ENCODE data around the gene AK5. TPM values are rescaled to one million over a fixed set of nuclear protein-coding genes. Genes with fewer than 3 reads are reported as not detected.

AK5 gene
- total and polyA plus RNA-seq, 2 of the 4 experiments (the other 2 are of a cell fraction): 22.5 to 25.8 TPM

- no peak overlapping the region for H3K4me2 ChIP-seq (ENCODE audit: low read depth, low read length)
- no peak for DNase-seq
- peaks cover 7% of the 10 kb centered on the region for H3K4me1 ChIP-seq (ENCODE audit: control insufficient read depth, insufficient read depth, low read length)
- no peak overlapping the region for H2AK9ac ChIP-seq (replicated peaks; ENCODE audit: low read depth, low read length, poor library complexity)
- ATAC-seq (ENCODE audit: low read depth): no peak
- H3K14ac ChIP-seq (replicated peaks; ENCODE audit: low read depth, low read length): no peak overlapping the region
- H2BK5ac ChIP-seq (ENCODE audit: low read depth, low read length, poor library complexity, severe bottlenecking): no peak overlapping the region
- no peak overlapping the region for H3K23ac ChIP-seq (ENCODE audit: low read depth, low read length)
- dilution Hi-C loops (cut with HindIII; ENCODE audit: low sequenced_read_pairs, unreplicated experiment): no loop called here
- no peak overlapping the region for H4K5ac ChIP-seq (ENCODE audit: low read depth, low read length)
- ChIA-PET CTCF (no interaction called here), POLR2A (ENCODE audit: unreplicated experiment) (interaction anchor here (0.6 kb wide), 2 partner anchors 14 kb away, joined by 12 to 15 read pairs; no protein-coding TSS in a partner anchor)
- H4K20me1 ChIP-seq (ENCODE audit: insufficient read depth, low read length): no peaks in the 10 kb centered on the region
- H3K9me3 ChIP-seq (ENCODE audit: control insufficient read depth, insufficient read depth, low read length): no peaks in the 10 kb centered on the region
- H3K4me3 ChIP-seq (ENCODE audit: insufficient read depth, low read depth, low read length): no peak overlapping the region
- no peak overlapping the region for H2BK15ac ChIP-seq (ENCODE audit: low read depth, low read length)
- peaks cover 6% of the 10 kb centered on the region for H3K9me1 ChIP-seq (ENCODE audit: insufficient read depth, low read length)
- in situ Hi-C loops (cut with MboI; ENCODE audit: low sequenced_read_pairs): no loop called here
- no peak overlapping the region for H2AFZ ChIP-seq (replicated peaks; ENCODE audit: low read length, poor library complexity)
- no peak overlapping the region for H2BK20ac ChIP-seq (ENCODE audit: low read depth, low read length)
- no TSS peak for BruUV-seq (replicated peaks)
- H3K4ac ChIP-seq (ENCODE audit: low read depth, low read length): no peak overlapping the region
- no peak overlapping the region for H3K56ac ChIP-seq (ENCODE audit: extremely low read depth, insufficient read depth, low read length)
- H4K91ac ChIP-seq (ENCODE audit: insufficient read depth, low read depth, low read length): no peak overlapping the region
- H3K18ac ChIP-seq (ENCODE audit: low read depth, low read length): no peak overlapping the region
- no peak overlapping the region for H2BK120ac ChIP-seq (ENCODE audit: low read depth, low read length)
- peaks cover 2% of the 10 kb centered on the region for H3K36me3 ChIP-seq (ENCODE audit: control insufficient read depth, insufficient read depth, low read length)
- H3K9ac ChIP-seq (ENCODE audit: low read depth, low read length): no peak overlapping the region
- H4K8ac ChIP-seq (ENCODE audit: low read depth in 2 of 2, low read length in 2 of 2): no peak overlapping the region; a peak in 1 of 4 replicates
- intact Hi-C loops (cut with micrococcal nuclease): no loop called here
- TF ChIP-seq CEBPB (IDR thresholded peaks at IDR 0.05; ENCODE audit: low read depth, low read length) (no peak), RAD21 (IDR thresholded peaks at IDR 0.05; ENCODE audit: low read length) (no peak), SMC3 (IDR thresholded peaks at IDR 0.05; ENCODE audit: low read depth, low read length) (no peak), ELK1 (IDR thresholded peaks at IDR 0.05; ENCODE audit: borderline replicate concordance, low read depth, low read length) (no peak), MAFK (IDR thresholded peaks at IDR 0.05; ENCODE audit: low read depth, low read length) (no peak), RFX5 (IDR thresholded peaks at IDR 0.05; ENCODE audit: low read depth, low read length) (no peak), NFE2L2 (IDR thresholded peaks at IDR 0.05; ENCODE audit: low read depth, low read length) (no peak), MXI1 (IDR thresholded peaks at IDR 0.05; ENCODE audit: borderline replicate concordance, low read depth, low read length) (no peak), USF2 (IDR thresholded peaks at IDR 0.05; ENCODE audit: low read depth, low read length) (no peak), BHLHE40 (IDR thresholded peaks at IDR 0.05; ENCODE audit: low read depth, low read length) (no peak), FOS (IDR thresholded peaks at IDR 0.05; ENCODE audit: low read depth, low read length) (no peak), CHD1 (IDR thresholded peaks at IDR 0.05; ENCODE audit: low read depth, low read length) (no peak), RCOR1 (IDR thresholded peaks at IDR 0.05; ENCODE audit: insufficient replicate concordance, low read length) (no peak), MAZ (IDR thresholded peaks at IDR 0.05; ENCODE audit: borderline replicate concordance, low read depth, low read length) (no peak), POLR2A (IDR thresholded peaks at IDR 0.05; ENCODE audit: low read depth, low read length) (no peak), CTCF (conservative IDR thresholded peaks at IDR 0.05; ENCODE audit: low read depth, low read length) (no peak)
- WGBS, 2 experiments (ENCODE audit: extremely low coverage in 2 of 2, insufficient read length in 1 of 2): 100% methylated on average over 1 of the region's 9 CpGs; no CpG with 5 or more reads in 1 of the 2 experiments
- H3K79me1 ChIP-seq (ENCODE audit: low read depth in 1 of 2, low read length in 2 of 2): peaks cover 0 to 7% of the 10 kb centered on the region in 2 experiments; a peak in 2 of 4 replicates
- no peak overlapping the region for H3K27ac ChIP-seq (ENCODE audit: insufficient read depth, low read length)
- H2AK5ac ChIP-seq (ENCODE audit: low read depth, low read length): no peak overlapping the region
- H3K27me3 ChIP-seq (ENCODE audit: control insufficient read depth, insufficient read depth, low read length): no peaks in the 10 kb centered on the region
Measured at GRCh38 chr1:77553568-77554291, 271.9 kb downstream of the AK5 start.
